PFSK-1 (cell line): ENCODE measurements around the gene NPTX2.

Experiments
- FOXP2 ChIP-seq: optimal IDR thresholded peaks from 2 replicates; pipeline ENCODE3; 2011; ENCODE audit warnings: borderline replicate concordance, control low read depth, inconsistent platforms; ENCODE audit not compliant: insufficient read depth; ENCODE audit errors: extremely low read length, extremely low read depth
- POLR2AphosphoS5 ChIP-seq: IDR thresholded peaks from 2 replicates; pipeline ENCODE4 v1.6.1; 2012; ENCODE audit warnings: low read depth, mild to moderate bottlenecking, control low read depth, low read length, moderate library complexity
- SIN3A ChIP-seq: IDR thresholded peaks from 2 replicates; pipeline ENCODE4 v1.6.1; 2012; ENCODE audit warnings: mild to moderate bottlenecking, low read length, moderate library complexity, borderline replicate concordance; ENCODE audit not compliant: insufficient read depth
- TAF1 ChIP-seq: IDR thresholded peaks from 2 replicates; pipeline ENCODE4 v1.6.1; 2012; ENCODE audit warnings: low read length, control low read depth, borderline replicate concordance; ENCODE audit not compliant: insufficient read depth
- TF ChIP-seq, protein P1 (sequence below), 2 experiments: IDR thresholded peaks; 2 replicates each; pipeline versions ENCODE4 v1.6.1 to v1.8.0; 2011 to 2012; ENCODE audit warnings: low read depth in 2 of 2, low read length in 2 of 2, control low read depth in 1 of 2, inconsistent platforms in 1 of 2, mild to moderate bottlenecking in 1 of 2, moderate library complexity in 1 of 2; ENCODE audit not compliant: insufficient read depth in 1 of 2

The NPTX2 gene

DNA sequence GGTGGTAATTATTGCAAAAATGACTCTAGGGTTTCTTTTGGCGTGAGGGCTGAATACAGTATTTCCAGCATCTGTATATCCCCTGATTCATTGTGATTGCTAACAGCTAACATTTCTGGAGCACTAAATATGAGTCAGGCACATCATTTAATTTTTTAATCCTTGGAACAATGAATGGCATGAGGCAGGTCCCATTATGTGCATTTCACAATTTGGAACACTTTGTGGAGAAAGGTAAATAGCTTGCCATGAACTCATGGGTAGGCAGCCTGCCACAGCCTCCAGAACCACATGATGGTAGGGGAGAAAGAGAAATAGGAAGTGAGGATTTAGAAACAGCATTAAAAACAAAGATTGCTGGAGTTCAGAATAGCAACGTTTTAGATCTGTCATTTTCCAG, 1.7 kb downstream of the NPTX2 start:
- TF ChIP-seq TAF1 (no peak), SIN3A (no peak), POLR2AphosphoS5 (no peak), FOXP2 (no peak)
- TF ChIP-seq, protein P1, sequence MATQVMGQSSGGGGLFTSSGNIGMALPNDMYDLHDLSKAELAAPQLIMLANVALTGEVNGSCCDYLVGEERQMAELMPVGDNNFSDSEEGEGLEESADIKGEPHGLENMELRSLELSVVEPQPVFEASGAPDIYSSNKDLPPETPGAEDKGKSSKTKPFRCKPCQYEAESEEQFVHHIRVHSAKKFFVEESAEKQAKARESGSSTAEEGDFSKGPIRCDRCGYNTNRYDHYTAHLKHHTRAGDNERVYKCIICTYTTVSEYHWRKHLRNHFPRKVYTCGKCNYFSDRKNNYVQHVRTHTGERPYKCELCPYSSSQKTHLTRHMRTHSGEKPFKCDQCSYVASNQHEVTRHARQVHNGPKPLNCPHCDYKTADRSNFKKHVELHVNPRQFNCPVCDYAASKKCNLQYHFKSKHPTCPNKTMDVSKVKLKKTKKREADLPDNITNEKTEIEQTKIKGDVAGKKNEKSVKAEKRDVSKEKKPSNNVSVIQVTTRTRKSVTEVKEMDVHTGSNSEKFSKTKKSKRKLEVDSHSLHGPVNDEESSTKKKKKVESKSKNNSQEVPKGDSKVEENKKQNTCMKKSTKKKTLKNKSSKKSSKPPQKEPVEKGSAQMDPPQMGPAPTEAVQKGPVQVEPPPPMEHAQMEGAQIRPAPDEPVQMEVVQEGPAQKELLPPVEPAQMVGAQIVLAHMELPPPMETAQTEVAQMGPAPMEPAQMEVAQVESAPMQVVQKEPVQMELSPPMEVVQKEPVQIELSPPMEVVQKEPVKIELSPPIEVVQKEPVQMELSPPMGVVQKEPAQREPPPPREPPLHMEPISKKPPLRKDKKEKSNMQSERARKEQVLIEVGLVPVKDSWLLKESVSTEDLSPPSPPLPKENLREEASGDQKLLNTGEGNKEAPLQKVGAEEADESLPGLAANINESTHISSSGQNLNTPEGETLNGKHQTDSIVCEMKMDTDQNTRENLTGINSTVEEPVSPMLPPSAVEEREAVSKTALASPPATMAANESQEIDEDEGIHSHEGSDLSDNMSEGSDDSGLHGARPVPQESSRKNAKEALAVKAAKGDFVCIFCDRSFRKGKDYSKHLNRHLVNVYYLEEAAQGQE (IDR thresholded peaks at IDR 0.05; ENCODE audit: insufficient read depth in 1 of 2, low read depth in 2 of 2, low read length in 2 of 2), result no peak

DNA sequence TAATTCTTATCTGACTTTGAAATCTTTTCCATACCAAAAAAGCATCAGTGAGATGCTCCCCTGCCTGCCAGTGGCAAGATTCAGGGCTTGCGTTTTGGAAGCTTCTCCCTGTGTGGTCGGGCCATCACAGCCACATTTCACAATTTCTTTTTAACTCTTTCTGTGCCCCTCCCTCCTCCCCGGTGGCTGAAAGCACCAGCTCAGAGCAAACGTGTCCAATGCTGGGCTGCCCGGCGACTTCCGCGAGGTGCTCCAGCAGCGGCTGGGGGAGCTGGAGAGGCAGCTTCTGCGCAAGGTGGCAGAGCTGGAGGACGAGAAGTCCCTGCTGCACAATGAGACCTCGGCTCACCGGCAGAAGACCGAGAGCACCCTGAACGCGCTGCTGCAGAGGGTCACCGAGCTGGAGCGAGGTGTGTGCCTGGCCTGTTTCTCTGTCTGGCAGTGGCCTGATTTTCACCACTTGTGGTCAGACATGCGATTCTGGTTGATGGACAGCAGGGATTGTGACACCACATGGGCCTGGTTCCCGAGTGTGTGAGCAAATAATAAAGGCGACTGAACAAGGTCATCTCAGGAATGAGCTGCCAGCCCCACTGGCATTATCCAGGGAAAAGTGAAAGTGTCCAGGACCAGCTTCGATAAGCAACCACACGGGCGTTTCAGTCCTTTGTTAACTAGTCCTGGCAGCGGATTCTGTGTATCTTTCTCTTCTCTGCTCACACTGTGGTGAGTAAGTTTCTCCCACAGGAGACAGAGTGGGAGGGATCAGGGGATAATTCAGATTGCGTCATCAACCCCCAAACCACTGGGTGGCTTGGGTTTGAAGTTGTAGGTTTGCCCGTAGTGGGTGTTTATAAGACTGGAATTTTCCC, 2.6 kb downstream of the NPTX2 start:
- TF ChIP-seq FOXP2 (no peak), TAF1 (no peak), POLR2AphosphoS5 (no peak), SIN3A (no peak)
- TF ChIP-seq, protein P1 (IDR thresholded peaks at IDR 0.05; ENCODE audit: insufficient read depth in 1 of 2, low read depth in 2 of 2, low read length in 2 of 2), result no peak

DNA sequence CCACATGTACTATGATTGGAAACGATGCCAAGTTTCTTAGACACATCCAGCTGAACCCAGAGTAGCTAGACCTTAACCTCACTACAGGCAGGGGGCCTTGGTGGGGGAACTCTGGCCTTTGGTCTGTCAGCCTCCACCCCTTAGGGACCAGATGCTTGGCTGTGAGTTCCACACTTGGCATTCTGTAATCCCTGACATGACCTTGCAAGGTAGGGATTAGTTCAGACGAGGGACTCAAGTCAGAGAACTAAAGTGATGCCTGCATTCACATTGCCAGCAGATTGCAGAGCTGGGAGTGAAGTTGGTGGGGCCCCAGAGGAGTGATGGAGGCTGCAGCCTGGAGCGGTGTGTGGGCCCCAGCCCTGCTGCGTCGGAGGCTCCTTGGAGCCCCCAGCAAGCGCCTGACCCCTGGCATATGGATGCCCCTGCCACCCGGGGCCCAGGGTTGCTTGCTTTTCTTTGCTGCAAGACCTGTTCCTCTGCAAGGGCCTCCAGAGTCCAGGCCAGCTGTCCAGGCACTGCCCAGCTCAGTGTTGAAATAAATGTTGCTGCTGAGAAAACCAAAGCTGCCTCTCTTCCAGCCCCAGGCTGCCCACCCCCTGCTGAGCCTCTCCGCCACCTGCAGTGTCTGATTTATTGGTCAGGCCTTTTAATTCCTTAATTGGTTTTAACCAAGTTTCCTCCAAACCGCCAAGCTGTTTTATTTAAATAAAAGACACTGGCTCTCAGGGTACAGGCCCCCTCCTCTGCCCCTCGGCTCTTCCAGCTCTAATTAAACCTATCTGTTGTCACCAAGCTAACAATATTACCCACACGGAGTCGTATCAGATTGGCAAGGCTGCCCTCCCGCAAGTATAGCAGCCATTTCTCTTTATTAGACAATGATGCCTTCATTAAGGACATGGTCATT, 4.7 kb downstream of the NPTX2 start:
- no peak for TF ChIP-seq POLR2AphosphoS5
- no peak for TF ChIP-seq SIN3A
- no peak for TF ChIP-seq TAF1
- no peak for TF ChIP-seq FOXP2
- TF ChIP-seq, protein P1 (IDR thresholded peaks at IDR 0.05; ENCODE audit: insufficient read depth in 1 of 2, low read depth in 2 of 2, low read length in 2 of 2), result no peak

DNA sequence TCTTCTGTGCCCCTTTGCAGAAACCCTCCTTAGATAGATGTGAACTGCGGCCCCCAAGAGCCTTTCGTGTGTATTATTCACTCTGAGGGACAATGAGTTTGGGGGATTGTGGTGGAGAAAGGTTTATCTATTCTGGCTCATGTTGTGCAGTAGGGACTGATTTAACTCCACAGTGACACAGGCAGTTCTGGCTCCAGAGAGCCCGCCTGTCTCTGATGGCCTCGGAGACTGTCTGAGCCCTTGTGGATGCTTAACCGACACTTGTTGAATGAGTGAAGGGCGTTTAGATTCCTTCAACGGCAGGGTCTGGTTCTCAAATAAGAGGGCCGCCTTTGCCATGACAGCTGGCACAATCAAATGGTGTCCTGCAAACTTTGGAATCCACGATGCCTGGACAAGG, 5.8 kb downstream of the NPTX2 start:
- TF ChIP-seq SIN3A (no peak), FOXP2 (no peak), POLR2AphosphoS5 (no peak), TAF1 (no peak)
- TF ChIP-seq, protein P1 (IDR thresholded peaks at IDR 0.05; ENCODE audit: insufficient read depth in 1 of 2, low read depth in 2 of 2, low read length in 2 of 2), result no peak
